Parathyroid adenoma (tissue), 2 donors: ENCODE data around the gene SLC44A3.
A peak's percentile ranks its signal among the peaks of the same experiment; 100 is the strongest.

Source experiments
- H2AFZ ChIP-seq: fragments of 300-600 bp; sonication (generic); one replicate; pipeline ENCODE4 v1.7.0; 2017; ENCODE audit warnings: antibody characterized with exemption, mild to moderate bottlenecking
- H3K27ac ChIP-seq: fragments of 300-600 bp; sonication (generic); one replicate; pipeline ENCODE4 v1.7.0; 2017
- H3K27me3 ChIP-seq: fragments of 300-600 bp; sonication (generic); one replicate; pipeline ENCODE4 v1.7.0; 2017; ENCODE audit warnings: low read length; ENCODE audit not compliant: control insufficient read depth, insufficient read depth
- H3K36me3 ChIP-seq: fragments of 300-600 bp; sonication (generic); one replicate; pipeline ENCODE4 v1.7.0; 2017; ENCODE audit warnings: low read length; ENCODE audit not compliant: control insufficient read depth, insufficient read depth
- H3K4me1 ChIP-seq: fragments of 300-600 bp; sonication (generic); one replicate; pipeline ENCODE4 v1.7.0; 2017; ENCODE audit warnings: control low read depth
- H3K4me2 ChIP-seq: fragments of 300-600 bp; sonication (generic); one replicate; pipeline ENCODE4 v1.7.0; 2017; ENCODE audit warnings: low read length
- H3K4me3 ChIP-seq: fragments of 300-600 bp; sonication (generic); one replicate; pipeline ENCODE4 v1.7.0; 2017; ENCODE audit warnings: low read depth, low read length
- H3K79me2 ChIP-seq: fragments of 300-600 bp; sonication (generic); one replicate; pipeline ENCODE4 v1.7.0; 2017; ENCODE audit warnings: control low read depth
- H3K9ac ChIP-seq: fragments of 300-600 bp; sonication (generic); one replicate; pipeline ENCODE4 v1.7.0; 2017; ENCODE audit warnings: mild to moderate bottlenecking
- H3K9me3 ChIP-seq: fragments of 300-600 bp; sonication (generic); one replicate; pipeline ENCODE4 v1.7.0; 2017; ENCODE audit warnings: low read length; ENCODE audit not compliant: control insufficient read depth
- CTCF ChIP-seq: fragments of 300-600 bp; sonication (generic); IDR thresholded peaks from one replicate; pipeline ENCODE4 v1.7.0; 2017; ENCODE audit warnings: antibody characterized with exemption, mild to moderate bottlenecking
- donor health status: primary hyperparathyroidism.

SLC44A3 gene

GRCh38 chr1:94819945-94820746, at the start of gene SLC44A3:
SLC44A3 (plus strand) TSS chr1:94820357; CDS start chr1:94820452, 95 bp downstream.
- H2AFZ ChIP-seq, result peak within 1 kb of the TSS; percentile 91
- H3K9ac ChIP-seq, result no peak within 1 kb of the TSS
- TF ChIP-seq CTCF, result no peak
- H3K4me2 ChIP-seq, result peak within 1 kb of the TSS; percentile 98
- no peaks in the 10 kb centered on the region for H3K9me3 ChIP-seq
- H3K27me3 ChIP-seq, result no peaks in the 10 kb centered on the region
- no peak within 1 kb of the TSS for H3K27ac ChIP-seq
- H3K4me3 ChIP-seq, result peak within 1 kb of the TSS; percentile 66
- no peaks in the 10 kb centered on the region for H3K36me3 ChIP-seq
- H3K79me2 ChIP-seq, result no peaks in the 10 kb centered on the region
- no peaks in the 10 kb centered on the region for H3K4me1 ChIP-seq

- Histone ChIP-seq H3K4me3 (no peak overlapping the region), H3K79me2 (no peaks in the 10 kb centered on the region), H2AFZ (no peak overlapping the region), H3K4me1 (no peaks in the 10 kb centered on the region), H3K9ac (no peak overlapping the region), H3K27ac (no peak overlapping the region), H3K36me3 (no peaks in the 10 kb centered on the region), H3K27me3 (no peaks in the 10 kb centered on the region), H3K4me2 (no peak overlapping the region), H3K9me3 (no peaks in the 10 kb centered on the region)
- no peak for TF ChIP-seq CTCF
Measured at GRCh38 chr1:94772230-94772641, 47.9 kb upstream of the SLC44A3 start.

- no peaks in the 10 kb centered on the region for H3K4me1 ChIP-seq
- TF ChIP-seq CTCF, result no peak
- no peak overlapping the region for H3K9ac ChIP-seq
- no peak overlapping the region for H3K4me2 ChIP-seq
- H3K79me2 ChIP-seq, result no peaks in the 10 kb centered on the region
- no peaks in the 10 kb centered on the region for H3K9me3 ChIP-seq
- H3K36me3 ChIP-seq, result no peaks in the 10 kb centered on the region
- no peaks in the 10 kb centered on the region for H3K27me3 ChIP-seq
- H2AFZ ChIP-seq, result no peak overlapping the region
- no peak overlapping the region for H3K4me3 ChIP-seq
- H3K27ac ChIP-seq, result no peak overlapping the region
Measured at GRCh38 chr1:94772845-94773244, 47.3 kb upstream of the SLC44A3 start.

- no peaks in the 10 kb centered on the region for H3K4me1 ChIP-seq
- H3K4me3 ChIP-seq, result no peak overlapping the region
- no peaks in the 10 kb centered on the region for H3K79me2 ChIP-seq
- H3K9ac ChIP-seq, result no peak overlapping the region
- H3K27me3 ChIP-seq, result no peaks in the 10 kb centered on the region
- H3K9me3 ChIP-seq, result no peaks in the 10 kb centered on the region
- no peak overlapping the region for H3K27ac ChIP-seq
- no peak overlapping the region for H3K4me2 ChIP-seq
- no peak for TF ChIP-seq CTCF
- H3K36me3 ChIP-seq, result no peaks in the 10 kb centered on the region
- no peak overlapping the region for H2AFZ ChIP-seq
Measured at GRCh38 chr1:94773296-94773809, 46.8 kb upstream of the SLC44A3 start.
